ENCODE results near the gene APOBEC3A.
"Not testable (repeated sequence)": the region's sequence is repeated elsewhere in the genome, so short reads cannot be mapped to it uniquely, and the experiment has no call there.

Gene APOBEC3A

DNA sequence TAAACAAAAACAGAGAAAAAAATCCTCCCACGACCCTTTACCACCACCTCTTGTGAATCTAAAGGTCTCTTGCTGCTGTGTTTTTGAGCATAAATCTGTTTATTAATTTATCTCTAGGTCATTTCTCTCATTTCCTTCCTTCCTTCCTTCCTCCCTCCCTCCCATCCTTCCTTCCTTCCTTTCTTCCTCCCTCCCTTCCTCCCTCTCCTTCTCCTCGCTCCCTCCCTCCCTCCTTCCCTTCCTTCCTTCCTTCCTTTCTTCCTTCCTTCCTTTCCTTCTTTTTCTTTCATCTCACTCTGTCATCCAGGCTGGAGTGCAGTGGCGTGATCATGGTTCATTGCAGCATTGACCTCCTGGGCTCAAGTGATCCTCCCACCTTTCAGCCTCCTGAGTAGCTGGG lies 13.5 kb upstream of the APOBEC3A start:
- DNase-seq = no peak

GRCh38 chr22:38944653-38945052 lies 12.8 kb upstream of the APOBEC3A start:
- DNase-seq = no peak

- not testable (repeated sequence) for DNase-seq
These were observed 11.6 kb upstream of the APOBEC3A start for GRCh38 chr22:38945706-38946338.

DNA sequence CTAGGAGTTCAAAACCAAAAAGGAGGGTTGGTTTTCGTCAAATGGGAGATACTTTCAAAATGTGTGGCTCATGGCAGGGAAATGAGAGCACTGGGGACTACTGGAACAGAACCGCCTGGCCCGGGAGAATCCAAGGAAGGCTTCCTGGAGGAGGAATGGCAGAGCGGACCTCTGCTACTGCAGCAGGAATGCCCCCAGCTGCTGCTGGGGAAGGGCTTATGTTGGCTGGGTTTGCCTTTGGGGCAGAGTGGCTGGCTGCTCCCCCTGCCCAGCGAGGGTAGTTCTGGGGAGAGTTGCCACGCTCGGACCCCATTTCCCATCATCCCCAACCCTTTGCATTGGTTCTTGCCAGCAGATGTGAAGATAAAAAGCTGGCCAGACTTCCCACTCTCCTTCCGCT lies 10.6 kb upstream of the APOBEC3A start:
- DNase-seq = no peak

DNA sequence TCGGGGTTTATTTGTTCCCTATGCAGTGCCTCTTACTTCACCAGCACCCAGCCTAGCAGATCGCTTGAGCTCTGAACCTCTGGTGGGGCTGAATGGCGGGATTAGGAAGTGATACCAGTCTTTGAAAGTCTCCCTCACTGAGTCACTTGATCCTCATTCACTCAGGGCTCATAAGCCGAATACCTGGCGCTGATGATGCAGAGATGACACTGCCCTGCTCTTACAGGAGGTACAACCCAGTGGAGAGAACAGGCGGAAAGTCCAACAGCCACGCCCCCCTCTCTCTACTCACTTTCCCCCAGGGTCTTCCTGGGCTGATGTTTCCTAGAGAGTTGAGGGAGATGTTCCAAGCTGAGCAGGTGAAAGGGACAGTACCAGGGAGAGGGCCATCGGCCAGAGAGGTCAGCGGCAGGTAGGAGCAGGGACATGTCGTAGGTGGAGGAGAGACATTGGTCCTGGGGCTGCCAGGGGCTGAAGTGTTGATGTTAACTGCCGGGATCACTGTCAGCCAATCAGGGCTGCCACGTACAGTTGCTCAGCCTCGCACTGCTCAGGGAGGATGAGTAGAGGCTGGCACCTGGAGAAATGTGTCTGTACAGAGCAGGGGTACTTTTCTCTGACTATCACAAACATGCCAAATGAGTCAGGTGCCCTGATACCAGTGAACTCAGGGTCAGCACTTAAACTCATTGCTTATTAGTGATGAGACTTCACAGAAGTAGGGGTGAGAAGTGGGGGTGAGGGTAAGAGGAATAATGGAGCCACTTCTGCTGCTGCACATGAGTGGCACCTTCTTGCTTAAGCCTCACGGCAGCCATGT lies 9.9 kb upstream of the APOBEC3A start:
- no peak for DNase-seq

GRCh38 chr22:38948181-38948940 lies 9.0 kb upstream of the APOBEC3A start:
- no peak for DNase-seq

- no peak for DNase-seq
These were observed 7.5 kb upstream of the APOBEC3A start for GRCh38 chr22:38949889-38950405.

DNA sequence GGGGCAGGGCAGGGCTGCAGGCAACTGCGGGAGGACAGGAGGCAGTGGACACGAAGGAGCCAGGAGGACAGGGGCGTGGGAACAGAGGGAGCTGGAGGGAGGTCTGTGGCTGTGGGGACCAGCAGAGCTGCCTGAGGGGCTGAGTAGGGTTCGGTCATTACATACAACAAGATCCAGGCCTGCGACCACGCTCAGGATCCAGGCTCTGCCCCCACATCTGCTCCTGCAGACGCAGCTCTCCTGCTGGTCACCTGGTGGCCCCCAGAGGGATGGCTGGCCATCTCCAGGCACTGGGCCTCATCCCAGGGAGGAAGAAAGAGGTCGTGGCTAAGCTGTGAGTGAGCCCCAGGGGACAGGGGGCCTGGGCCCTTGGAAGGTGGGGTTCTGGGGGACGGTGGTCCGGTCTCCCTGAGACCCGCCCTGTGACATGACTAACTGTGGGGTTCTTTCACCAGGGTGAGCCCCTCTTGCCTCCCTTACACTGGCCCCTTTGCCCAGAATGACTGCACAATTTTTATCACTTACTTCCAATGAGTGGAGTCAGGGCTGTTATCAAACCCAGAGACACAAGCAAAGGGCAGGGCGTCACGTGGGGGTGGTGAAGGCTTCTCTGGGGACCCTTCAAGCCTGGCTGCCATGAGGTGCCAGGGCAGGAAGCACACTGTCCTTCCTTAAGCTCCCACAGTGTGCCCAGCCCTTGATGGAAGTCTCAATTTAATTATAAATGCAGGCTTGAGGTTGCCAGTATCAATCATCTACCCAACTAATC lies 6.7 kb upstream of the APOBEC3A start:
- no peak for DNase-seq

GRCh38 chr22:38951734-38952133 lies 5.7 kb upstream of the APOBEC3A start:
- DNase-seq = no peak

GRCh38 chr22:38952281-38952993 lies 5.0 kb upstream of the APOBEC3A start:
- DNase-seq = no peak

DNA sequence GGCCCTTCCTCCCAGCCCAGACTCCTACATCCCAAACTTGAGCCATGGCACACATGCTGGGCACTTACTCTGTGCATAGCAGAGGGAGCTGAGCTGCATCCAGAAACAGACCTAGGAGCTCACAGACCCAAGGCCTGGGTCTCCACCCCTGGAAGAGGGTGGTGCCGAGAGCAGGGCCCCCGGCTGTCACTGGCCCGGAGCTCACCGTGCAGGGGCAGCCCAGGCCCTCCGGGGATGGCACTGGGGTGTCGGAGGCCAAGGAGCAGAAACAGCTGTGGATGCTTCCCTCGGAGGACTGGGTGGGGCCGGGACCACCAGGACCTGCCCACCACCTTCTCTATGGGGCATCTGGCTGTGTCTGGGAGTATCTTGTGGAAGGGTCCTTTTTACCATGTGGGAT lies 4.3 kb upstream of the APOBEC3A start:
- DNase-seq = no peak

DNA sequence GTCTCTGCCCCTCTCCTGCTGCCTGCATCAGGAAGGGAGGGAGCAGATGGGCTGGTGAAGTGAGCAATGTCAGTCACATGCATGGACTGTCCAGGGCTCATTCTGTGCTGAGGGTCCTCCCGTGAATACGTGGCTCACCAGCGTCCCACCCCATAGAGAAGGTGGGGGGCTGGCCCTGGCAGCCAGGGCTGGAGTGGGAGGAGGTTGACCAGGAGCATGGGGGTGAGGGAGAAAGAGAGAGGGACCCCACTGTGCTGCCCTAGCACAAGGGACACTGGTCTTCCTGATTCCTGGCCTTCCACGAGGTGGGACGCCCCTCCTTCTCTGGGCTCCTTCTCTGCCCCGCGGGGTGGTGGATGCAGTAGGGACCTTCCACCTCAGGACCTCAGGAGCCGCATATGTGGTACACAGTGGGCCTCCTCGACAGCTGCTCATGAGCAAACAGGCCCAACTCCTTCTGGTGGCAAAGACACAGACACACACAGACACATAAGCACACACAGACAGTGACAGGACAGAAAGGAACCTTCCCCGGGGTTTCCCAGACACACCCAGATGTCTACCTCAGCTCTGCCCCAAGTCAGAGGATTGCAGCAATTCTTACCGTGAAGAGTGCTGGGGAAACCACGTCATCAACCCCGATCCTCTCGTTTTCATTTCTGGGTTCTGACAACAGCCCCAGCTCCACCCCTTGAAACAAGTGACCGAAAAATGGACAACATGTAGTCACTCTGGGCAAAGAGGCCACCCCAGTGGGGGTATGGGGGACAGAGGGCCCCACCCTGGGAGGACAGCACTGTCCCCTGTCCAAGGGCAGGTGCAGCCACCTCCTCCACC lies 3.6 kb upstream of the APOBEC3A start:
- peak; percentile 59 for DNase-seq

GRCh38 chr22:38954414-38955043 lies 2.9 kb upstream of the APOBEC3A start:
- no peak for DNase-seq

- no peak for DNase-seq
These were observed 2.0 kb upstream of the APOBEC3A start for GRCh38 chr22:38955250-38955905.

DNA sequence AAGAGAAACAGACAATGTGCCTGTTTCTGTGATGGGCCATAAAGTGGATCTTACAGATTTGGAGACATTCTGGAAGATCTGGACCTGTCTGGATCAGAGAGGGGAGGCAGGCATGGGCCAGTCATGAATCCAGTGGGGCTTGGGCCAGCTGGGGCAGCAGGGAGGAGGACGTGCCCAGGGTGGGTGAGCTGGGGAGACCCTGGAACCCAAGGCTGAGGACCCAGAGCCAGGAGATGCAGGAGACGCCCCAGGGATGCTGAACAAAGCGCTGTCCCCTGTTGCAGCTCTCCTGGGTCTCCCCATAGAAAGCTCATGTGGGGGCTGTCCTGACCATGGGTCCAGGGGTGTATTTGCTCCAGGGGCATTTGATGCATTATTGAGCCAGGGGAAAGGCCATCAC lies 1.5 kb upstream of the APOBEC3A start:
- DNase-seq = no peak

GRCh38 chr22:38956551-38956950 lies 858 bp upstream of the APOBEC3A start:
- DNase-seq = no peak

DNA sequence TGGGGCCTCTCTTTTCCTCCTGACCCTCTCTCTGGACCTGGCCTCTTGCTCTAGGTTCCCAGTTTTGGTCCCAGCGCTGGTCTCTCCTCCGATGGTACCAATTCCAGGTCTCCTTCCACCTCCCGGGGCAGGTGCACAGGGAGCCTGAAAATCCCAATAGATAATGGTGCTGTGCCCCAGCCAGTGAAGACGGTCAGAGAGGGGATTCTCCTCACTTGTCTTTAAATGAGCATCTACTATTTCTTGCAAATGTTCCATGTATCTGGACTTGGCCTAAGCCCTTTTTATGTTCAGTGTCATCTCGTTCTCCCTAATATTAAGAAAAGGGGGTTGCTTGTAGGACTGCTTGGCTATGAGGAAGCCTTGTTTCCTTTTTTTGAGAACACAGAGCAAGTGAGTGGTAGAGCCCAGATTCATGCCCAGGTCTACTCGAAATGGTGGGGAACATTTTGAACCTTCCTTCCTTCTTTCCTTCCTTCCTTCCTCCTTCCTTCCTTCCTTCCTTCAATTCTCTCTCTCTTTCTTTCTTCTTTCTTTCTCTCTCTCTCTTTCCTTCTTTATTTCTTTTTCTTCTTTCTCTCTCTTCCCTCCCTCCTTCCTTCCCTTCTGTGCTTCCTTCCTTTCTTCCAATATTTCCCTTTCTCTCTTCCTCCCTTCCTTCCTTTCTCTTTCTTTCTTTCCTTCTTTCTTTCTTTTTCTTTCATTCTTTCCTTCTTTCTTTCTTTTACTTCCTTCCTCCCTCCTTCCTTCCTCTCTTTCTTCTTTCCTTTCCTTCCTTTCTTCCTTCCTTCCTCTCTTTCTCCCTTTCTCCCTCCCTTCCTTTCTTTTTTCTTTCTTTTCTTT lies 620 bp downstream of the APOBEC3A start:
- no peak for DNase-seq

GRCh38 chr22:38958651-38958943 lies 1.2 kb downstream of the APOBEC3A start:
- not testable (repeated sequence) for DNase-seq

- no peak for DNase-seq
These were observed 2.2 kb downstream of the APOBEC3A start for GRCh38 chr22:38959590-38959989.

Data from NK-92 treated with Interleukin-12 subunit alpha and Interleukin-12 subunit beta, amount 100 ng/mL, for 24 hours (cell line).